GM19023 (cell line): ENCODE data around the gene PSME3IP1.
"Not testable (repeated sequence)": the region's sequence is repeated elsewhere in the genome, so short reads cannot be mapped to it uniquely, and the experiment has no call there.

Source experiments
- ATAC-seq: cut with Tn5 transposase; IDR thresholded peaks from one replicate; pipeline ENCODE4 v1.9.1; 2021; ENCODE audit warnings: mild to moderate bottlenecking, moderate library complexity; ENCODE audit not compliant: unreplicated experiment

The PSME3IP1 gene

GRCh38 chr16:57185945-57186871, at the start of gene PSME3IP1, which contains the start of gene RSPRY1:
Gene PSME3IP1, minus strand, starts transcription at chr16:57186039. Its CDS starts 12,185 bp downstream, at chr16:57173854.
Gene RSPRY1, plus strand, starts transcription at chr16:57186329. Its CDS starts 18,330 bp downstream, at chr16:57204659.
- ATAC-seq = peak; percentile 82

GRCh38 chr16:57235128-57236021, 49.5 kb upstream of the PSME3IP1 start:
- no peak for ATAC-seq

GRCh38 chr16:57234707-57235092, 48.9 kb upstream of the PSME3IP1 start:
- ATAC-seq = no peak

GRCh38 chr16:57233944-57234706, 48.3 kb upstream of the PSME3IP1 start:
- no peak for ATAC-seq

GRCh38 chr16:57231821-57232350, 46.0 kb upstream of the PSME3IP1 start:
- ATAC-seq = no peak

- ATAC-seq = no peak
Observed at GRCh38 chr16:57229079-57229478, 43.2 kb upstream of the PSME3IP1 start.

- no peak for ATAC-seq
Observed at GRCh38 chr16:57226701-57227621, 41.1 kb upstream of the PSME3IP1 start.

GRCh38 chr16:57225978-57226377, 40.1 kb upstream of the PSME3IP1 start:
- no peak for ATAC-seq

GRCh38 chr16:57224651-57225335, 39.0 kb upstream of the PSME3IP1 start:
- ATAC-seq = no peak

GRCh38 chr16:57223057-57223456, 37.2 kb upstream of the PSME3IP1 start:
- no peak for ATAC-seq

GRCh38 chr16:57216968-57217367, 31.1 kb upstream of the PSME3IP1 start:
- ATAC-seq = no peak

GRCh38 chr16:57213462-57213861, 27.6 kb upstream of the PSME3IP1 start:
- no peak for ATAC-seq

GRCh38 chr16:57209780-57210179, 23.9 kb upstream of the PSME3IP1 start:
- ATAC-seq = no peak

GRCh38 chr16:57208926-57209325, 23.1 kb upstream of the PSME3IP1 start:
- no peak for ATAC-seq

GRCh38 chr16:57204675-57205074, 18.8 kb upstream of the PSME3IP1 start:
- ATAC-seq = no peak

GRCh38 chr16:57203451-57203850, 17.6 kb upstream of the PSME3IP1 start:
- ATAC-seq = no peak

GRCh38 chr16:57202095-57202886, 16.5 kb upstream of the PSME3IP1 start:
- ATAC-seq = no peak

GRCh38 chr16:57200926-57201325, 15.1 kb upstream of the PSME3IP1 start:
- ATAC-seq = not testable (repeated sequence)
